MM.1S (cell line): ENCODE measurements around the gene ETV3.

Source experiments
- CTCF ChIP-seq: fragments of 300-600 bp; sonication (generic); IDR thresholded peaks from 2 replicates; pipeline ENCODE4 v1.5.1; 2016; ENCODE audit warnings: antibody characterized with exemption, low read length, mixed read lengths
- EZH2 ChIP-seq: fragments of 300-600 bp; sonication (generic); optimal IDR thresholded peaks from 2 replicates; pipeline ENCODE3; 2017; ENCODE audit warnings: low read depth, mild to moderate bottlenecking, antibody characterized with exemption, low read length, mixed read lengths
- EZH2phosphoT487 ChIP-seq: fragments of 300-600 bp; sonication (generic); IDR thresholded peaks from 2 replicates; pipeline ENCODE4 v1.6.1; 2018; ENCODE audit warnings: antibody characterized with exemption, low read length

DNA sequence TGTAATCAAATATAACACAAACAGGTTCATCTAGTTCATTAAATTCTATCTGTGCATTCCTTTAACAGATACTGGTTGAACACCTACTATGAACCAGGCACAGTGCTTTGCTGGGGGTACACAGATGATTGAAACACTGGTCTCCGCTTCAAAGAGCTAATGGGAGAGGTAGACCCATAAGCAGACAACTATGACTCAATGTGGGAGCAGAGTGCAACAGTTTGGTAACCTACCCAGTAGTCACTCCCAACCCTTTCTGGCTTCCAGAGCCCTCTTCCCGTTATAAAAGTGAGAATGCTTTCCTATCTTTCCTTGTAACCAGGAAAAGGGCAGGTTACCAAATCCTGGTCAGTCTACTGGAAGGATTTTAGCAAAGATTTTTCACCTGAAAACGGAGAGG is 8.0 kb upstream of the ETV3 start:
- TF ChIP-seq EZH2 (no peak), CTCF (no peak), EZH2phosphoT487 (no peak)
